NCI-H1048 (cell line): ENCODE data around the gene MFNG.
"Not testable (repeated sequence)": the region's sequence is repeated elsewhere in the genome, so short reads cannot be mapped to it uniquely, and the experiment has no call there.

ENCODE experiments used
- DNase-seq: peaks from one replicate; lab custom pipeline; 2025; lab: John Stamatoyannopoulos, UW

MFNG gene

GRCh38 chr22:37486224-37486845 lies at the start of gene MFNG:
MFNG (minus strand) TSS chr22:37486384; CDS start chr22:37486177, 207 bp downstream.
- DNase-seq: no peak

- no peak for DNase-seq
Measured at GRCh38 chr22:37535159-37535558, 49.0 kb upstream of the MFNG start.

- DNase-seq: no peak
Measured at GRCh38 chr22:37534445-37534844, 48.3 kb upstream of the MFNG start.

GRCh38 chr22:37533995-37534394 lies 47.8 kb upstream of the MFNG start:
- DNase-seq: no peak

GRCh38 chr22:37529652-37530345 lies 43.6 kb upstream of the MFNG start:
- DNase-seq: no peak

GRCh38 chr22:37527952-37528351 lies 41.8 kb upstream of the MFNG start:
- not testable (repeated sequence) for DNase-seq

GRCh38 chr22:37527081-37527752 lies 41.0 kb upstream of the MFNG start:
- not testable (repeated sequence) for DNase-seq

GRCh38 chr22:37526376-37526775 lies 40.2 kb upstream of the MFNG start:
- no peak for DNase-seq

- DNase-seq: no peak
Measured at GRCh38 chr22:37525746-37526350, 39.7 kb upstream of the MFNG start.

- DNase-seq: no peak
Measured at GRCh38 chr22:37525073-37525745, 39.0 kb upstream of the MFNG start.

- DNase-seq: no peak
Measured at GRCh38 chr22:37522482-37522881, 36.3 kb upstream of the MFNG start.

GRCh38 chr22:37521236-37521739 lies 35.1 kb upstream of the MFNG start:
- DNase-seq: no peak

- DNase-seq: no peak
Measured at GRCh38 chr22:37520776-37521191, 34.6 kb upstream of the MFNG start.

GRCh38 chr22:37519268-37520195 lies 33.3 kb upstream of the MFNG start, which contains the start of gene CARD10:
CARD10 (minus strand) TSS chr22:37519415; CDS start chr22:37519200, 215 bp downstream.
- DNase-seq: no peak

GRCh38 chr22:37518509-37519267 lies 32.5 kb upstream of the MFNG start:
- DNase-seq: no peak

- no peak for DNase-seq
Measured at GRCh38 chr22:37517826-37518450, 31.8 kb upstream of the MFNG start.

GRCh38 chr22:37516456-37516855 lies 30.3 kb upstream of the MFNG start:
- no peak for DNase-seq

GRCh38 chr22:37515901-37516300 lies 29.7 kb upstream of the MFNG start:
- DNase-seq: no peak

- no peak for DNase-seq
Measured at GRCh38 chr22:37514526-37515051, 28.4 kb upstream of the MFNG start.
